Smooth muscle cell (in vitro differentiated cells): Measurements from ENCODE around the gene NKAIN2. TPM values are rescaled to one million over a fixed set of nuclear protein-coding genes. Genes with fewer than 3 reads are reported as not detected.
"Not testable (repeated sequence)": the region's sequence is repeated elsewhere in the genome, so short reads cannot be mapped to it uniquely, and the experiment has no call there.

ENCODE experiments used
- DNase-seq: peaks from one replicate; lab custom pipeline; 2025; ENCODE audit not compliant: unreplicated experiment; lab: John Stamatoyannopoulos, UW
- H2AFZ ChIP-seq: fragments of 200-600 bp; sonication (generic); 2 replicates; pipeline ENCODE4 v1.6.0; 2016; ENCODE audit warnings: antibody characterized with exemption, low read depth, mild to moderate bottlenecking
- H3F3A ChIP-seq: fragments of 200-600 bp; sonication (generic); 2 replicates; pipeline ENCODE4 v1.6.0; 2017; ENCODE audit warnings: antibody characterized with exemption, low read depth
- H3K27ac ChIP-seq: fragments of 200-600 bp; sonication (generic); 2 replicates; pipeline ENCODE4 v1.5.1; 2016; ENCODE audit warnings: low read depth, mild to moderate bottlenecking
- H3K27me3 ChIP-seq: fragments of 200-600 bp; sonication (generic); 2 replicates; pipeline ENCODE4 v1.6.1; 2016; ENCODE audit warnings: low read depth, mild to moderate bottlenecking
- H3K36me3 ChIP-seq: fragments of 200-600 bp; sonication (generic); 2 replicates; pipeline ENCODE4 v1.5.1; 2016; ENCODE audit warnings: low read depth
- H3K4me1 ChIP-seq: fragments of 200-600 bp; sonication (generic); 2 replicates; pipeline ENCODE4 v1.5.1; 2016; ENCODE audit warnings: low read depth
- H3K4me2 ChIP-seq: fragments of 200-600 bp; sonication (generic); 2 replicates; pipeline ENCODE4 v1.6.0; 2016; ENCODE audit warnings: mild to moderate bottlenecking
- H3K4me3 ChIP-seq: fragments of 200-600 bp; sonication (generic); 2 replicates; pipeline ENCODE4 v1.5.1; 2016; ENCODE audit warnings: mild to moderate bottlenecking
- H3K79me2 ChIP-seq: fragments of 200-600 bp; sonication (generic); 2 replicates; pipeline ENCODE4 v1.6.0; 2016; ENCODE audit warnings: low read depth, mild to moderate bottlenecking
- H3K9ac ChIP-seq: fragments of 200-600 bp; sonication (generic); 2 replicates; pipeline ENCODE4 v1.6.0; 2016; ENCODE audit warnings: low read depth
- H3K9me3 ChIP-seq: fragments of 200-600 bp; sonication (generic); replicated peaks from 2 replicates; pipeline ENCODE4 v1.5.1; 2016; ENCODE audit warnings: low read depth
- H4K20me1 ChIP-seq: fragments of 200-600 bp; sonication (generic); 2 replicates; pipeline ENCODE4 v1.6.0; 2016; ENCODE audit warnings: low read depth
- CTCF ChIP-seq: fragments of 200-600 bp; sonication (generic); IDR thresholded peaks from 2 replicates; pipeline ENCODE4 v1.5.1; 2017; ENCODE audit warnings: borderline replicate concordance, mild to moderate bottlenecking, antibody characterized with exemption; ENCODE audit not compliant: insufficient read depth, poor library complexity, severe bottlenecking
- WGBS: methylation state at CpG from one replicate; pipeline ENCODE4 v1.1.7; 2016; ENCODE audit warnings: low lambda C conversion rate; 5-methylcytosine and 5-hydroxymethylcytosine counted together
- polyA plus RNA-seq: library from polyadenylated mRNA; unstranded; fragments of >200 nt; fragmentation: Nextera tagmentation; extraction: Ambion mirVana; gene quantifications from 2 replicates; pipeline ENCODE4 v1.2.1, GENCODE V29; 2016
- total RNA-seq: library from RNA; depleted of rRNA; stranded (reverse); fragments of >200 nt; gene quantifications from 2 replicates; pipeline ENCODE4 v1.2.3, GENCODE V29; 2014

The NKAIN2 gene
- total and polyA plus RNA-seq, 2 experiments from 2014 or later, result 0.09 TPM; not detected in 1

DNA sequence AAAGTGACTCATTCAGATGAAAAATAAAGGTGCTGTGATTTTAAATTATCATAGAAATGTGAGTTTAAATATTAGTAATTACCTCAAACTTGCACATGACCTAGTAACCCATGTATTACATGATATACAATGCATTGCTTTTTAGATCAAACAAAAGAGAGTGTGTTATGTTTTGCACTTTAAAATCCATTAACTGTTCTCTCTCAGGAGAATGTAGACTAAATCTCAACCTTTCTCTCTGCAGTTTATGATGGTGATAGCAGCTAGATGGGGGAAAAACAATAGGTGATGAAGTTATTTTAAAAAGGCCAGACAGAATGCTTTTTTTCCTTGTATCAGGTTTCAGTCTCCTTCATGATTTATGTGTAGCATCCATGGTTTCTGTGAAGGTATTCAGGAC is 754.2 kb downstream of the NKAIN2 start:
- H3K9ac ChIP-seq, result no peak overlapping the region
- H3K4me3 ChIP-seq, result no peak overlapping the region
- H4K20me1 ChIP-seq, result no peaks in the 10 kb centered on the region
- no peak overlapping the region for H3K4me2 ChIP-seq
- no peaks in the 10 kb centered on the region for H3K79me2 ChIP-seq
- no peak overlapping the region for H3K27ac ChIP-seq
- no peak overlapping the region for H2AFZ ChIP-seq
- no peaks in the 10 kb centered on the region for H3F3A ChIP-seq
- H3K36me3 ChIP-seq, result no peaks in the 10 kb centered on the region
- peaks cover 7% of the 10 kb centered on the region for H3K4me1 ChIP-seq
- no peak for TF ChIP-seq CTCF
- DNase-seq, result no peak
- H3K27me3 ChIP-seq, result no peaks in the 10 kb centered on the region
- H3K9me3 ChIP-seq, result no peaks in the 10 kb centered on the region

GRCh38 chr6:124560078-124560477 is 756.4 kb downstream of the NKAIN2 start:
- not testable (repeated sequence) for H3K4me1 ChIP-seq, H3K79me2 ChIP-seq, H3K36me3 ChIP-seq, H3K27ac ChIP-seq, H3K4me2 ChIP-seq, H3K4me3 ChIP-seq, H3K27me3 ChIP-seq, H3F3A ChIP-seq, H4K20me1 ChIP-seq, DNase-seq, H3K9me3 ChIP-seq, H3K9ac ChIP-seq, H2AFZ ChIP-seq
- 98% methylated on average over 2 of the region's 2 CpGs for WGBS

- H2AFZ ChIP-seq, result no peak overlapping the region
- no peak overlapping the region for H3K4me2 ChIP-seq
- no peak for DNase-seq
- no peaks in the 10 kb centered on the region for H3F3A ChIP-seq
- no peak overlapping the region for H3K4me3 ChIP-seq
- H3K79me2 ChIP-seq, result no peaks in the 10 kb centered on the region
- no peaks in the 10 kb centered on the region for H4K20me1 ChIP-seq
- H3K4me1 ChIP-seq, result peaks cover 7% of the 10 kb centered on the region
- H3K27ac ChIP-seq, result no peak overlapping the region
- H3K9me3 ChIP-seq, result no peaks in the 10 kb centered on the region
- no peaks in the 10 kb centered on the region for H3K36me3 ChIP-seq
- WGBS, result 85% methylated on average over 3 of the region's 3 CpGs
- H3K9ac ChIP-seq, result no peak overlapping the region
- no peaks in the 10 kb centered on the region for H3K27me3 ChIP-seq
- no peak for TF ChIP-seq CTCF
These were observed 757.4 kb downstream of the NKAIN2 start for GRCh38 chr6:124560873-124561567.

GRCh38 chr6:124561635-124562130 is 758.0 kb downstream of the NKAIN2 start:
- no peaks in the 10 kb centered on the region for H3K79me2 ChIP-seq
- no peak overlapping the region for H3K4me3 ChIP-seq
- H3K36me3 ChIP-seq, result no peaks in the 10 kb centered on the region
- no peaks in the 10 kb centered on the region for H3K9me3 ChIP-seq
- H3K4me2 ChIP-seq, result no peak overlapping the region
- no peak overlapping the region for H3K27ac ChIP-seq
- H3K27me3 ChIP-seq, result no peaks in the 10 kb centered on the region
- no peak for TF ChIP-seq CTCF
- DNase-seq, result no peak
- WGBS, result 77% methylated on average over 4 of the region's 4 CpGs
- no peak overlapping the region for H2AFZ ChIP-seq
- H4K20me1 ChIP-seq, result no peaks in the 10 kb centered on the region
- peaks cover 7% of the 10 kb centered on the region for H3K4me1 ChIP-seq
- no peak overlapping the region for H3K9ac ChIP-seq
- H3F3A ChIP-seq, result no peaks in the 10 kb centered on the region

DNA sequence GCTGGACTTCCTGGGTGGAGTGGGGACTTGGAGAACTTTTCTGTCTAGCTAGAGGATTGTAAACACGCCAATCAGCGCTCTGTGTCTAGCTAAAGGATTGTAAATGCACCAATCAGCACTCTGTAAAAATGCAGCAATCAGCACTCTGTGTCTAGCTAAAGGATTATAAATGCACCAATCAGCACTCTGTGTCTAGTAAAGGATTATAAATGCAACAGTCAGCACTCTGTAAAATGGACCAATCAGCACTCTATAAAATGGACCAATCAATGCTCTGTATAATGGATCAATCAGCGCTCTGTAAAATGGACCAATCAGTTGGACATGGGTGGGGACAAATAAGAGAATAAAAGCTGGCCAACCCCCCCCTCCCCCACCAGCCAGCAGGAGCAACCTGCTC is 760.5 kb downstream of the NKAIN2 start:
- H3K79me2 ChIP-seq, H3K27ac ChIP-seq, H3K4me3 ChIP-seq, H3K4me1 ChIP-seq, H3K27me3 ChIP-seq, H3K4me2 ChIP-seq, H4K20me1 ChIP-seq, H2AFZ ChIP-seq, DNase-seq, H3K9me3 ChIP-seq, H3F3A ChIP-seq, H3K9ac ChIP-seq, H3K36me3 ChIP-seq: not testable (repeated sequence)
- WGBS, result 94% methylated on average over 3 of the region's 3 CpGs
